DOHH2 (cell line): ENCODE data around the gene TOR4A.
A peak's percentile ranks its signal among the peaks of the same experiment; 100 is the strongest.

Source experiments
- CTCF ChIP-seq: fragments of 200-600 bp; sonication (generic); IDR thresholded peaks from one replicate; pipeline ENCODE4 v1.5.1; 2014; ENCODE audit warnings: antibody characterized with exemption, mild to moderate bottlenecking, low read depth, low read length; ENCODE audit not compliant: poor library complexity, severe bottlenecking
- EZH2phosphoT487 ChIP-seq: fragments of 200-600 bp; sonication (generic); IDR thresholded peaks from 2 replicates; pipeline ENCODE4 v1.6.1; 2017; ENCODE audit warnings: borderline replicate concordance, mild to moderate bottlenecking, antibody characterized with exemption, low read length, moderate library complexity, mixed read lengths

GRCh38 chr9:137227853-137228505 lies 49.5 kb upstream of the TOR4A start:
- TF ChIP-seq EZH2phosphoT487 (no peak), CTCF (peak; percentile 2)
